ENCODE results near the gene TMEM81. TPM values are rescaled to one million over a fixed set of nuclear protein-coding genes. Genes with fewer than 3 reads are reported as not detected.

Gene TMEM81
- polyA plus RNA-seq, 1 of the 3 experiments (the other 2 are of a cell fraction): 1.8 TPM

GRCh38 chr1:205073511-205073910 lies 10.7 kb downstream of the TMEM81 start:
- Histone ChIP-seq H3K4me2 (no peak overlapping the region), H3K4me1 (ENCODE audit: control insufficient read depth in 1 of 2, insufficient read depth in 2 of 2, low read depth in 1 of 2, low read length in 1 of 2) (no peaks in the 10 kb centered on the region; a peak in 1 of 4 replicates), H3K9ac (no peak overlapping the region), H4K20me1 (ENCODE audit: insufficient read depth) (no peaks in the 10 kb centered on the region), H3K9me3 (no peaks in the 10 kb centered on the region), H3K4me3 (ENCODE audit: low read depth in 2 of 2, low read length in 1 of 2) (no peak overlapping the region), H3F3A (replicated peaks; ENCODE audit: insufficient read depth) (no peaks in the 10 kb centered on the region), H3K79me2 (ENCODE audit: insufficient read depth) (no peaks in the 10 kb centered on the region), H3K9me2 (no peaks in the 10 kb centered on the region), H3K27me3 (ENCODE audit: insufficient read depth) (no peaks in the 10 kb centered on the region), H3K36me3 (replicated peaks in 1 of 2; ENCODE audit: control insufficient read depth in 1 of 2, insufficient read depth in 2 of 2, low read length in 1 of 2) (no peaks in the 10 kb centered on the region), H2AFZ (ENCODE audit: low read depth) (no peak overlapping the region), H3K27ac (ENCODE audit: low read depth in 2 of 2, low read length in 1 of 2) (no peak overlapping the region)
- ChIA-PET POLR2A (no interaction called here), CTCF (interaction anchor here (0.9 to 6.2 kb wide), 3 partner anchors 12 to 183 kb away, joined by 4 to 58 read pairs (median 45); no protein-coding TSS in a partner anchor)
- TF ChIP-seq JUND (IDR thresholded peaks at IDR 0.05): no peak
- TF ChIP-seq USF2 (IDR thresholded peaks at IDR 0.05; ENCODE audit: borderline replicate concordance, low read depth, low read length): no peak
- TF ChIP-seq TAF1 (IDR thresholded peaks at IDR 0.05; ENCODE audit: borderline replicate concordance, low read depth, low read length): no peak
- TF ChIP-seq USF1 (IDR thresholded peaks at IDR 0.05; ENCODE audit: borderline replicate concordance, low read depth): no peak
- no peak for TF ChIP-seq RAD21 (IDR thresholded peaks at IDR 0.05; ENCODE audit: low read length)
- TF ChIP-seq POLR2AphosphoS5 (IDR thresholded peaks at IDR 0.05; ENCODE audit: low read depth, low read length): no peak
- DNase-seq: no peak
- WGBS (ENCODE audit: low lambda C conversion rate): 88% methylated on average over 6 of the region's 12 CpGs

- WGBS (ENCODE audit: low lambda C conversion rate): 64% methylated on average over 7 of the region's 8 CpGs
- no peaks in the 10 kb centered on the region for H3F3A ChIP-seq (replicated peaks; ENCODE audit: insufficient read depth)
- no peak overlapping the region for H2AFZ ChIP-seq (ENCODE audit: low read depth)
- H3K36me3 ChIP-seq (replicated peaks in 1 of 2; ENCODE audit: control insufficient read depth in 1 of 2, insufficient read depth in 2 of 2, low read length in 1 of 2): no peaks in the 10 kb centered on the region
- no peaks in the 10 kb centered on the region for H3K9me3 ChIP-seq
- TF ChIP-seq TEAD4 (IDR thresholded peaks at IDR 0.05; ENCODE audit: borderline replicate concordance, insufficient read depth) (no peak), ZBTB33 (IDR thresholded peaks at IDR 0.05; ENCODE audit: borderline replicate concordance, low read depth) (no peak), RXRA (IDR thresholded peaks at IDR 0.05; ENCODE audit: borderline replicate concordance, low read depth) (no peak), RFX5 (IDR thresholded peaks at IDR 0.05; ENCODE audit: low read length) (no peak), ELF1 (IDR thresholded peaks at IDR 0.05) (no peak), GATA2 (CRISPR knock-in tag; IDR thresholded peaks at IDR 0.05) (no peak), REST (IDR thresholded peaks at IDR 0.05; ENCODE audit: low read depth, low read length) (no peak), NFIC (IDR thresholded peaks at IDR 0.05; ENCODE audit: borderline replicate concordance) (no peak), MXI1 (IDR thresholded peaks at IDR 0.05; ENCODE audit: low read depth, low read length) (no peak), TCF12 (IDR thresholded peaks at IDR 0.05) (no peak), GABPA (IDR thresholded peaks at IDR 0.05; ENCODE audit: low read depth) (no peak)
- CTCF ChIA-PET: interaction anchor here (1.0 to 6.2 kb wide), 4 partner anchors 11 to 184 kb away, joined by 5 to 45 read pairs (median 22); no protein-coding TSS in a partner anchor
- H3K79me2 ChIP-seq (ENCODE audit: insufficient read depth): no peaks in the 10 kb centered on the region
- no peak overlapping the region for H3K9ac ChIP-seq
- no peaks in the 10 kb centered on the region for H3K9me2 ChIP-seq
- no peak overlapping the region for H3K27ac ChIP-seq (ENCODE audit: low read depth in 2 of 2, low read length in 1 of 2)
- no peak for DNase-seq
- POLR2A ChIA-PET: no interaction called here
- H3K4me2 ChIP-seq: no peak overlapping the region
- no peaks in the 10 kb centered on the region for H3K27me3 ChIP-seq (ENCODE audit: insufficient read depth)
- no peak overlapping the region for H3K4me3 ChIP-seq (ENCODE audit: low read depth in 2 of 2, low read length in 1 of 2)
- no peaks in the 10 kb centered on the region; a peak in 1 of 4 replicates for H3K4me1 ChIP-seq (ENCODE audit: control insufficient read depth in 1 of 2, insufficient read depth in 2 of 2, low read depth in 1 of 2, low read length in 1 of 2)
- H4K20me1 ChIP-seq (ENCODE audit: insufficient read depth): no peaks in the 10 kb centered on the region
These were observed 11.4 kb downstream of the TMEM81 start for GRCh38 chr1:205072881-205073280.

Measured in SK-N-SH (cell line).